Breast epithelium (tissue), 3 donors: ENCODE data around the gene PXDC1.

Experiments
- POLR2A ChIP-seq: fragments of 450-650 bp; IDR thresholded peaks from one replicate; pipeline ENCODE4 v1.6.1; 2016; ENCODE audit warnings: antibody characterized with exemption, mild to moderate bottlenecking, moderate library complexity
- TF ChIP-seq, protein P1 (sequence below), 3 donors: fragments of 450-650 bp; IDR thresholded peaks; one replicate each; pipeline ENCODE4 v1.5.1; 2016 to 2017; ENCODE audit warnings: antibody characterized with exemption in 3 of 3, mild to moderate bottlenecking in 3 of 3, moderate library complexity in 3 of 3

DNA sequence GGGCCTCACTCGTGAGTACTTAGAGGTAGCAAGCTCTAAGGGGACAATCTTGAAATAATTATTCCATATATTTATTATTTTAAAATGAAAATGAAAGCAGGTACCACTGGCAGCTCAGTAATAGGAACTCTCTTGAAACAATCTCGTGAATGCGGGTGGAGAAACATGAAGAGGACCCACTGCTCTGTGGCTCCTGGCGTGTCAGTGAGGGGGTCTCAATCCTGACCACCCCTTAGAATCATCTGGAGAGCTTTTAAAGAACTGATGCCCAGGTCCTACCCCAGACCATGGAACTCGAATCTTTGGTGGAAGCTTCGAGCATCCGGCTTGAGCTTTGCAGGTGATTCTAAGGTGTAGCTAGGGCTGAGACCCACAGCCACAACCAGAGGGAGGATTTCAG lies 23.9 kb upstream of the PXDC1 start:
- TF ChIP-seq, protein P1, sequence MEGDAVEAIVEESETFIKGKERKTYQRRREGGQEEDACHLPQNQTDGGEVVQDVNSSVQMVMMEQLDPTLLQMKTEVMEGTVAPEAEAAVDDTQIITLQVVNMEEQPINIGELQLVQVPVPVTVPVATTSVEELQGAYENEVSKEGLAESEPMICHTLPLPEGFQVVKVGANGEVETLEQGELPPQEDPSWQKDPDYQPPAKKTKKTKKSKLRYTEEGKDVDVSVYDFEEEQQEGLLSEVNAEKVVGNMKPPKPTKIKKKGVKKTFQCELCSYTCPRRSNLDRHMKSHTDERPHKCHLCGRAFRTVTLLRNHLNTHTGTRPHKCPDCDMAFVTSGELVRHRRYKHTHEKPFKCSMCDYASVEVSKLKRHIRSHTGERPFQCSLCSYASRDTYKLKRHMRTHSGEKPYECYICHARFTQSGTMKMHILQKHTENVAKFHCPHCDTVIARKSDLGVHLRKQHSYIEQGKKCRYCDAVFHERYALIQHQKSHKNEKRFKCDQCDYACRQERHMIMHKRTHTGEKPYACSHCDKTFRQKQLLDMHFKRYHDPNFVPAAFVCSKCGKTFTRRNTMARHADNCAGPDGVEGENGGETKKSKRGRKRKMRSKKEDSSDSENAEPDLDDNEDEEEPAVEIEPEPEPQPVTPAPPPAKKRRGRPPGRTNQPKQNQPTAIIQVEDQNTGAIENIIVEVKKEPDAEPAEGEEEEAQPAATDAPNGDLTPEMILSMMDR (IDR thresholded peaks at IDR 0.05), result no peak
- TF ChIP-seq POLR2A, result no peak
